HepG2 (cell line): Measurements from ENCODE around the gene STX10. TPM values are rescaled to one million over a fixed set of nuclear protein-coding genes. Genes with fewer than 3 reads are reported as not detected.

ENCODE experiments used
- AKNA ChIP-seq: sonication (generic); formaldehyde crosslinking; IDR thresholded peaks from 2 replicates; pipeline ENCODE4 v1.4.0; 2020; ENCODE audit warnings: missing genetic modification reagents, borderline replicate concordance
- CBX1 ChIP-seq: IDR thresholded peaks from one replicate; pipeline ENCODE4 v1.6.1; 2016; ENCODE audit warnings: antibody characterized with exemption, low read depth
- DR1 ChIP-seq: sonication (generic); formaldehyde crosslinking; IDR thresholded peaks from 2 replicates; pipeline ENCODE4 v1.8.0; 2021; ENCODE audit warnings: mild to moderate bottlenecking, missing genetic modification reagents, inconsistent platforms
- HCFC1 ChIP-seq: fragments of 150-350 bp; IDR thresholded peaks from 2 replicates; pipeline ENCODE4 v1.6.1; 2014; ENCODE audit warnings: low read depth, low read length
- HNRNPL ChIP-seq: fragments of 200-400 bp; formaldehyde crosslinking; IDR thresholded peaks from 2 replicates; pipeline ENCODE4 v1.6.1; 2017; ENCODE audit warnings: mild to moderate bottlenecking, low read depth, low read length
- JUNB ChIP-seq: sonication (generic); formaldehyde crosslinking; IDR thresholded peaks from 2 replicates; pipeline ENCODE4 v1.8.0; 2022; ENCODE audit warnings: missing genetic modification reagents, mild to moderate bottlenecking, borderline replicate concordance
- MTA3 ChIP-seq: sonication (generic); formaldehyde crosslinking; IDR thresholded peaks from 2 replicates; pipeline ENCODE4 v1.4.0; 2020; ENCODE audit warnings: missing genetic modification reagents
- NRL ChIP-seq: sonication (generic); formaldehyde crosslinking; IDR thresholded peaks from 2 replicates; pipeline ENCODE4 v1.5.0; 2020; ENCODE audit warnings: missing genetic modification reagents, mild to moderate bottlenecking, moderate library complexity, borderline replicate concordance
- PHF20 ChIP-seq: sonication (generic); formaldehyde crosslinking; IDR thresholded peaks from 2 replicates; pipeline ENCODE4 v1.5.0; 2020; ENCODE audit warnings: mild to moderate bottlenecking, missing genetic modification reagents
- PRPF4 ChIP-seq: fragments of 200-400 bp; formaldehyde crosslinking; IDR thresholded peaks from 2 replicates; pipeline ENCODE4 v1.6.1; 2016; ENCODE audit warnings: low read length, low read depth; ENCODE audit not compliant: poor library complexity, severe bottlenecking
- TCF7 ChIP-seq: sonication (generic); IDR thresholded peaks from 2 replicates; pipeline ENCODE4 v1.6.1; 2016; ENCODE audit warnings: antibody characterized with exemption, low read depth
- TCF7L2 ChIP-seq: IDR thresholded peaks from 2 replicates; pipeline ENCODE4 v1.6.1; 2011; ENCODE audit warnings: mild to moderate bottlenecking, low read depth, low read length, moderate library complexity
- TFDP1 ChIP-seq: IDR thresholded peaks from 2 replicates; pipeline ENCODE4 v1.6.1; 2016; ENCODE audit warnings: missing compliant biosample characterization, missing genetic modification reagents, borderline replicate concordance
- WIZ ChIP-seq: sonication (generic); formaldehyde crosslinking; IDR thresholded peaks from 2 replicates; pipeline ENCODE4 v1.5.1; 2020; ENCODE audit warnings: mild to moderate bottlenecking, missing genetic modification reagents
- ZNF263 ChIP-seq: sonication (generic); formaldehyde crosslinking; IDR thresholded peaks from 2 replicates; pipeline ENCODE4 v1.4.0; 2020; ENCODE audit warnings: missing genetic modification reagents
- ZNF674 ChIP-seq: sonication (generic); formaldehyde crosslinking; IDR thresholded peaks from 2 replicates; pipeline ENCODE4 v1.5.0; 2020; ENCODE audit warnings: low read depth, mild to moderate bottlenecking, missing genetic modification reagents
- ZNF709 ChIP-seq: sonication (generic); formaldehyde crosslinking; IDR thresholded peaks from 2 replicates; pipeline ENCODE4 v1.5.0; 2020; ENCODE audit warnings: mild to moderate bottlenecking, missing genetic modification reagents
- ZNF780A ChIP-seq: sonication (generic); formaldehyde crosslinking; IDR thresholded peaks from 2 replicates; pipeline ENCODE4 v1.8.0; 2022; ENCODE audit warnings: mild to moderate bottlenecking, missing genetic modification reagents, moderate library complexity
- polyA plus RNA-seq, 8 experiments: library from polyadenylated mRNA; depleted of rRNA in 3 of 8; stranded (reverse) in 7 of 8; unstranded in 1 of 8; fragments of >200 nt; fragmentation: Illumina TruSeq in 4 of 8; extraction: Trizol in 4 of 8; gene quantifications; 2 replicates each; pipeline versions ENCODE4 v1.2.1 to v1.2.3, GENCODE V29; 2011 to 2016; ENCODE audit warnings: low read depth in 4 of 8, missing spikeins in 1 of 8, mixed read lengths in 1 of 8; ENCODE audit not compliant: insufficient read depth in 1 of 8
- total RNA-seq, 5 experiments: library from RNA; depleted of rRNA; stranded (reverse); fragments of >200 nt; fragmentation: Illumina TruSeq; extraction: Trizol; gene quantifications; 2 replicates each; pipeline ENCODE4 v1.2.3, GENCODE V29; 2016; ENCODE audit warnings: low read depth in 1 of 5
- TF ChIP-seq, protein P1 (sequence below): sonication (generic); formaldehyde crosslinking; IDR thresholded peaks from 2 replicates; pipeline ENCODE4 v1.5.0; 2020; ENCODE audit warnings: missing genetic modification reagents, mild to moderate bottlenecking, borderline replicate concordance
- TF ChIP-seq, protein P2 (sequence below): sonication (generic); formaldehyde crosslinking; IDR thresholded peaks from 2 replicates; pipeline ENCODE4 v1.8.1; 2023; ENCODE audit warnings: mild to moderate bottlenecking, missing genetic modification reagents, borderline replicate concordance
- TF ChIP-seq, protein P3 (sequence below): sonication (generic); formaldehyde crosslinking; IDR thresholded peaks from 2 replicates; pipeline ENCODE4 v1.4.0; 2020; ENCODE audit warnings: mild to moderate bottlenecking, missing genetic modification reagents

Gene STX10
- total and polyA plus RNA-seq, 2 of the 13 experiments (the other 11 are each of a cell fraction or from before 2014, with no cell fraction given): 47.9 to 66.4 TPM

GRCh38 chr19:13163609-13164342, 13.6 kb upstream of the STX10 start (continued):
- TF ChIP-seq AKNA (no peak), TCF7L2 (no peak), CBX1 (no peak), HCFC1 (no peak), NRL (CRISPR knock-in tag) (0 out of 2 replicates have a peak, but pooled peaks have one; percentile 41), JUNB (CRISPR knock-in tag) (no peak), TFDP1 (CRISPR knock-in tag) (no peak), ZNF674 (CRISPR knock-in tag) (no peak), PHF20 (no peak), TCF7 (no peak), WIZ (no peak), DR1 (CRISPR knock-in tag) (no peak), MTA3 (no peak), ZNF263 (CRISPR knock-in tag) (peak; percentile 72), PRPF4 (peak; percentile 44), ZNF709 (CRISPR knock-in tag) (no peak), ZNF780A (CRISPR knock-in tag) (no peak), HNRNPL (peak; percentile 60; the same call in 1 of the 2 replicates)
- TF ChIP-seq, protein P1, sequence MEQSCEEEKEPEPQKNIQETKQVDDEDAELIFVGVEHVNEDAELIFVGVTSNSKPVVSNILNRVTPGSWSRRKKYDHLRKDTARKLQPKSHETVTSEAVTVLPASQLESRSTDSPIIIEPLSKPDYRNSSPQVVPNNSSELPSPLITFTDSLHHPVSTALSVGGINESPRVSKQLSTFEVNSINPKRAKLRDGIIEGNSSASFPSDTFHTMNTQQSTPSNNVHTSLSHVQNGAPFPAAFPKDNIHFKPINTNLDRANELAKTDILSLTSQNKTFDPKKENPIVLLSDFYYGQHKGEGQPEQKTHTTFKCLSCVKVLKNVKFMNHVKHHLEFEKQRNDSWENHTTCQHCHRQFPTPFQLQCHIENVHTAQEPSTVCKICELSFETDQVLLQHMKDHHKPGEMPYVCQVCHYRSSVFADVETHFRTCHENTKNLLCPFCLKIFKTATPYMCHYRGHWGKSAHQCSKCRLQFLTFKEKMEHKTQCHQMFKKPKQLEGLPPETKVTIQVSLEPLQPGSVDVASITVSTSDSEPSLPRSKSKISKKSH (CRISPR knock-in tag): no peak
- TF ChIP-seq, protein P2, sequence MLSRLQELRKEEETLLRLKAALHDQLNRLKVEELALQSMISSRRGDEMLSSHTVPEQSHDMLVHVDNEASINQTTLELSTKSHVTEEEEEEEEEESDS (CRISPR knock-in tag): no peak
- TF ChIP-seq, protein P3, sequence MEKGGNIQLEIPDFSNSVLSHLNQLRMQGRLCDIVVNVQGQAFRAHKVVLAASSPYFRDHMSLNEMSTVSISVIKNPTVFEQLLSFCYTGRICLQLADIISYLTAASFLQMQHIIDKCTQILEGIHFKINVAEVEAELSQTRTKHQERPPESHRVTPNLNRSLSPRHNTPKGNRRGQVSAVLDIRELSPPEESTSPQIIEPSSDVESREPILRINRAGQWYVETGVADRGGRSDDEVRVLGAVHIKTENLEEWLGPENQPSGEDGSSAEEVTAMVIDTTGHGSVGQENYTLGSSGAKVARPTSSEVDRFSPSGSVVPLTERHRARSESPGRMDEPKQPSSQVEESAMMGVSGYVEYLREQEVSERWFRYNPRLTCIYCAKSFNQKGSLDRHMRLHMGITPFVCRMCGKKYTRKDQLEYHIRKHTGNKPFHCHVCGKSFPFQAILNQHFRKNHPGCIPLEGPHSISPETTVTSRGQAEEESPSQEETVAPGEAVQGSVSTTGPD (CRISPR knock-in tag): no peak
